CMK (cell line): ENCODE results near the gene ABCB11.
A peak's percentile ranks its signal among the peaks of the same experiment; 100 is the strongest.

Source experiments
- DNase-seq: peaks from one replicate; pipeline ENCODE4 v3.0.0-alpha.2; 2010; ENCODE audit warnings: low read depth

The ABCB11 gene

GRCh38 chr2:168929031-168929430 is 102.1 kb downstream of the ABCB11 start:
- DNase-seq, result no peak

DNA sequence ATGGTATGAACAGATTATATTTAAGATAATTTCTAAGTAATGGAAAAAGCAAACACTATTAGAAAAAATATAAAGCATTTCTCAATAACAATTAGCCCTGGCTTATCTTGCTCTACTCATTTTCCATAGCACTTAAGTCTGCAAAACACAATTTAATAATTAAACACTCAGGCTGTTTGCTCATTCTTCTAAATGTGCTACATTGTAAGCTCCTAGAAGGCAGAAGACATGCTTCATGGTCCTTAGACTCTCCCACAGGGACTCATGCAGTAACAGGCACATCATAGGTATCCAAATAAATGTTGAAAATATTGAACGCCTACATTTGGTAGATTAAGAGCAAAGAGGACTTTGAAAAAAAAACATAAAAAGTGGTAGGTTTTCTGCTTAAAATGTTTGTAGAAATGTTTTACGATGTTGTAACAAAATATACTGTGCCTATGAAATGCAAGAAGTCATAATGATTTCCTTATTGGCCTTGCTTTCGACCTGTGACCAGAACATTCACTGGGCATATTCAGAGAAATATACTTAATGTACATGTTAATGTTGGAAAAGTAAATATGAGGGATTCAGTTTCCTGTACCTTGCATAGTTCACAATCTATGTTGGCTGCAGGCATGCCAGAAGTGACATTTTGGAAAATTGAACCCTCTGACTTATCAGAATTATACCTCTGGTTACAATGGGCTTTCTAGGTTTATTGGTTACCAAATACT is 102.9 kb downstream of the ABCB11 start:
- DNase-seq, result no peak

DNA sequence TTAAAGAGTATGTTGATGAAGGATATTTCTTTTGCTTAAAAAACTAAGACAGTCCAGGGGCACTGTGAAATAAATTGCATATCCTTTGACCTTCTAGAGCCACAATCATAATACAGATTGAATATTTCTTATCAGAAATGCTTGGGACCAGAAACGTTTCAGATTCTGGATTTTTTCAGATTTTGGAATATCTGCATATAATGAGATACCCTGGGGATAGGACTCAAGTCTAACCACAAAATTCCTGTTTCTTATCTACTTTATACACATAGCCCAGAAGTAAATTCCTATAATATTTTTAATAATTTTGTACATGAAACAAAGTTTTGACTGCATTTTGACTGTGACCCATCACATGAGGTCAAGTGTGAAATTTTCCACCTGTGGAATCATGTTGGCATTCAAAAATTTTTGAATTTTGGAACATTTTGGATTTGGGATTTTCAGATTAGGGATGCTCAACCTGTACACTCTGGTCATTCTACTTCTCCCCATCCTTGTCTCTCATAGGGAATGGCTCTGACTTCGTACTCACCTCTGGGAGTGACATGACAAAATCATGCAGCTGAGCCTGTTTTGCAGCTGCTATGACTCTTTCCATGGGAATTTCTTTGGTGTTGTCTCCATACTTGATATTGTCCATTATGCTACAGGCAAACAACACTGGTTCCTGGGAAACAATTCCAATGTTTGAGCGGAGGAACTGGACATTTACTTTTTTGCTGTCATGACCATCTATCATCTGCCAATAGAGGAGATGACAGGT is 104.3 kb downstream of the ABCB11 start:
- DNase-seq, result no peak

- DNase-seq, result no peak
These were observed 110.5 kb downstream of the ABCB11 start for GRCh38 chr2:168920504-168921157.

DNA sequence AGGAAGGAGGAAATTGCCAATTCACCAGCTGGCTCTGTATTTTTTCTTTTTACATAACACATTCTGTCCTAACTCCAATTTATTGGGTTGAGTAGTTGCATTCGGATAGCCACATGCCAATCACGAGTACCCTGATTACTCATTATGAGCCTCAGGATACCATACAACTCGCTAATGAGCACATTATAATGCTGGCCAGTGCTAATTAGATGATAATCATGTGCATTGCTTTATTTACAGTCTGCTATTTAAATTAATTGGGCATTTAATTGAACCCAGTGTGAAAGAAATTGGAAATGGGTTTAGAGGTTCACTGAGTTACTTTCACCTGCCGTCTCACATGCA is 114.8 kb downstream of the ABCB11 start:
- no peak for DNase-seq

DNA sequence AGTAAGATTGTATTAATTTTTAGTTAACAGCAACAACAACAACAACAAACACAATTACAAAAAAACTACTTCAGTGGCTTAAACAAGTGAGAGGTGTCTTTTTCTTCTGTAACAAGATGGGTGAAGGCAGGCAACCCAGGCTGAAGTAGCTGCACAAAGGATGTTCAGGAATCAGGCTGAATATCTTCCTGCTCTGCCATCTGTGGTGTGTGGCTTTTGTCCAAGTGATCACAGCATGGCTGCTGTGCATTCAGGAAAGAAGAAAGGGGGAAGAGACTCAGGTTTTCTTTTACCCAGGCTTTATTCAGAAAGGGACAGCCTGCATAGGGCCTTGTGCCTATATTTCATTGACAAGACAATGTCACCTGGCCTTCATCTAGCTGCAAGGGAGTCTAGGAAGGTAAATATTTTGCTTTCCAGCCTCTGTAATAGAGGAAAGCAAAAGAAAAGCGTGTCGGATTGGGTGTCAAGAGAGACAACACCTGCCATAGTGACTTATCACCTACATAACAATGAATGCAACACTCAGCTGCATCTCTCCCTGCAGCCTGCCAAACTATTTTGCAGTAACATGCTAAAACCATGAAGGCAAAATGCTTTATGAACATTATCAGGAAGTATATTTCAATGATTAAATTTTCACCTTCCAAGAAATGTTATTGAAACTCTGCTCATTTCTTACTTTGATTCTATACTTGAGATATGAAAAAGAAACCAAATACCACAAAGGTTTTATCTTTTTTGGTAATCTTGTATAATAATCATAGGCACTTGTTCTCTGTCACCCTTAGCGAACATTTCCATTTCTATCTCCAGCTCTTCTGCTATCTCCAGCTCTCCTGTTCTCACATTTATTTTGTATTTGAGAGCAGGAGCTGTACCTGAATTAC is 115.4 kb downstream of the ABCB11 start:
- DNase-seq, result no peak

GRCh38 chr2:168913495-168913894 is 117.6 kb downstream of the ABCB11 start:
- DNase-seq, result no peak

GRCh38 chr2:168912901-168913369 is 118.2 kb downstream of the ABCB11 start:
- DNase-seq, result no peak

DNA sequence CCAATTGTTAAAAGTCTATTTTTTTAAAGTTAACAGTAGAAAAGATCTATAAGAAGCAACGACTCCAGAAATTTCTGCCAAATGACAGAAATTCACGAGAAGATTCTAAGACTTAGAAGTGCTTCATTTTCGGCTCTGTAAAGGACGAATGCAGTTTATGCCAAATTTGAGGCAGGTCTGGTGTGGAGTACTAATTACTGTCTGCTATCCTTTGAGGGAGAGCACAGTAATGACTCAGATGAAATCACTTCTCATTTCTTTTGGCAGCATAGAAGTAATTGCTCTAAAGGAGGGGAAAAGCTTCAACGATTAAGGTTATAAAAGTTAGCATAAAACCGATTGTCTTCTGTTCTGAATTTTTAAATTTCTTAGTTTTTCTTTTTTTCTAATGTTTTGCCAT is 118.7 kb downstream of the ABCB11 start:
- no peak for DNase-seq

DNA sequence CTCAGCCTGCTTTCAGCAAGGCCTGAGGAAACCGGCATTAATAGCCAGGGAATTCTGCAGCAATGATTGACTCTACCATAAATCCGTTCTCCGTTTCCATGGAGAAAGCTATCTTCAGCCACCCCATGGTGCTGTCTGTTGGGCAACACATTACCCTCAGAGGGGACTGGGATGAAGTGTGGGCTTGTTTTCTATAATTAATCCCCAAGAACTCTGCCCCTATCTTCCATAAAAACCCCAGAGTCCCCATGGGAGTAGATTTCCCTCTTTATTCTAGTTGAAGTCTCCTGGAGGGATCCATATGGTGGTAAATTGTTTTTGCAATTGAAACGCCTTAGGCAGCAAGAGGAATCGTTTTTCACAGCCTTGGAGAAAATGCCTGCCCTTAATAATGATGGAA is 120.8 kb downstream of the ABCB11 start:
- no peak for DNase-seq

GRCh38 chr2:168907940-168908662 is 123.0 kb downstream of the ABCB11 start:
- peak; percentile 18 for DNase-seq

DNA sequence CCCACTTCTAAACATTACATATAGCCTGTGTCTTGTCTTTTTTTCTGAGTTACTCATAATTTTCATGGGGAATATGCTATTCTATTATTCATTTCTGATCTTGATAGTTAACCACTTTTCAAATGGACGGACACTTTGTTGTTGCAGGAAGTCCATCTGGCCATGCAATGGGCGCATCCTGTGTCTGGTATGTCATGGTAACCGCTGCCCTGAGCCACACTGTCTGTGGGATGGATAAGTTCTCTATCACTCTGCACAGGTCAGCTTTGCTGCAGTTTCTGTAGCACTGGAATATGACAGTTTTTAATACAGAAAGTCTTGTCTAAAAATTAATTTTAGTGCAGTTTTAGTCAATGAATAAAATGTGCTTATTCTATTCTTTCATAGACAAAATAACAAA is 126.8 kb downstream of the ABCB11 start:
- peak; percentile 56 for DNase-seq

DNA sequence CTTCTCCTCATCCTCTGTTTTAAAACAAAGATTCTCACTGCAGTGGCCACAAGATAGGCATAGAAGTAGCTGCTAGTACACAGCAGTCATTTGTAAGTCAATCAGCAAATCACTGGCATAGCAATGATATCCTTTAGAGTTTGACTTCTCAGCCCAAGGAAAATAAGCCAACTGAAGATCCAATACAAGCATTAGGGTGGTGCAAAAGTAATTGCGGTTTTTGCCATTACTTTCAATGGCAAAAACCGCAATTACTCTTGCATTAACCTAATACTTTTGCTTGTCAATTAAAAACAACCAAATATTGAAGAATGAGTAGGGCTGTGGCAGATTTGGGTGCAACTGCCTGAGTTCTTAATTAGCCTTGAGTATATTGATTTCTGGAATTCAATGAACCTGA is 127.2 kb downstream of the ABCB11 start:
- DNase-seq, result no peak

DNA sequence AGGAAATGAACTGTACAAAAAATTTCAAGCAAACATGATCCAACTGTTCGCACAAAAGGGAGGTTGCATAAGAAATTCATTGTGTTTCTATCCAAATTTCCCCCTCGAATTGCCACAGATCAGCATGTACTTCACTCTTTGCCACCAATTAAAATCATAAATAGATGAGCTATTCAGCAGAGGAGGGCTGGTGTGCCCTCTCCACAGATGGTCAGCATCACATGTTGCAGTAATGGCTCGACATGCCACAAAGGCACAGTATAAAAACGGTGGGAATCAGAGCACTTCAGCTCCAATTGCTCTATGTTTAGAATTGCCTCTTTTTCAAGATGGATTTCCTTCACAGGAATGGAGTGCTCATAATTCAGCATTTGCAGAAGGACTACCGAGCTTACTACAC is 130.1 kb downstream of the ABCB11 start, which contains the start of gene G6PC2:
Gene G6PC2, plus strand, starts transcription at position 289 of the 400 bp plus-strand sequence. Its CDS starts 41 bp downstream, at position 330.
- DNase-seq, result no peak

- no peak for DNase-seq
These were observed 133.7 kb downstream of the ABCB11 start for GRCh38 chr2:168897449-168897848.

DNA sequence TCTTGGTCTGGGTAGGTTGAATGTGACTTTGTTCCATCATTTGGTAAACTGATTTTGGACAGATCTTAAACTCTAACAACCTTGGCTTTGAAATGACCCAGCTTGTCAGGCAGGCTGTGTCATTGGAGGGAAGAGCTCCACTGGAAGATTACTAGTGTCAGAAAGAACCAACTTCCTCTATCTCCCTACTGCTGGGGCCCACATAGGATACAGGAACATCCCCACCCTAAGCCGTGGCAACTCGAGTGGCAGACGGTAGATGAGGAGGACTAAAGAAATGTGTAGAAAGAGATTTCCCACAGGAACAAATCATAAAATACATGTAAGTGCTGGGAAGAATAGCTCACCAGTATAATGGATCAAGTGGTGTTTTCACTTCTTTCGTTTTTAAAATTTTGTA is 134.3 kb downstream of the ABCB11 start:
- peak; percentile 14 for DNase-seq

DNA sequence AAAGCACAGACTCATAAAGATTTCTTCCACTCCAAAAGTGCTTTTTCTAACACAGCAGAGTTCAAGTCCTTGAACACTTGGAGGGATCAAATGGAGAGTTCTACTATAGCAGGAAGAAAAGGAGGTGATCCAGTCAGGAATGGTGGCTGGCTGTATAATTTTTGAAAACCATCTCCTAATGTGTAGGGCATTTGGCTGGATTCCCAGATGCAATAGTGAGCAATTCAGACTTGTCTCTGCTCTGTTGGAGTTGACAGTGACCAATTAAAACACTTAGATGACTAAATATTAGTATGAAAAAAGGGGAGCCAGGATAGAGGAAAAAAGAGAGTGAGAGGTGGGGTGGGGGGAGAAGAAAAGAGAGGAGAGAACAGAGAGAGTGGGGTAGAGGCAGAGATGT is 135.4 kb downstream of the ABCB11 start:
- DNase-seq, result no peak

DNA sequence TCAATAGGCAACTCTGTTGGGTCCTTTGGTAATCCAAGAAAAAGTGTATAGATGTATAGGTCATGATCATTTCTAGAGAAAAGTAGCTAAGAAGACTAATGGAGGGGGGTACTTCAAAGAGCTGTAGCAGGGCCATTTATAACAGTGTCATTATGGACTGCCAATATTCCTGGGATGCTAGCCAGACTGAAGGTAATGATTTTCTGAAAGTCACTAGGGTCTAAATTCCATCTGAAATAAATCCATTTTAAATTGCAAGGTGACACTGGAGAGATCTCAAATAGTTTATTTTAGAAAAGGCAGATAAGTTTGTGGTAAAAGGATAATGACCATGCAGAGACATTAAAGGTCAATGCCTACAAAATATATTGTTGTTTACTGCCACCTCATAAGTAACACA is 136.4 kb downstream of the ABCB11 start:
- no peak for DNase-seq

- no peak for DNase-seq
These were observed 137.0 kb downstream of the ABCB11 start for GRCh38 chr2:168894101-168894500.

GRCh38 chr2:168892327-168892726 is 138.8 kb downstream of the ABCB11 start:
- DNase-seq, result no peak
